Measurements from ENCODE around the gene WDFY2. TPM values are rescaled to one million over a fixed set of nuclear protein-coding genes. Genes with fewer than 3 reads are reported as not detected.

Gene WDFY2
- total RNA-seq, 1 donor from 2014 or later = 6.8 TPM

GRCh38 chr13:51599444-51600176 lies 15.3 kb downstream of the WDFY2 start:
- Histone ChIP-seq H3K27ac (ENCODE audit: low read depth, low read length) (no peak overlapping the region), H3K4me1 (ENCODE audit: control insufficient read depth in 3 of 3, insufficient read depth in 3 of 3, low read length in 3 of 3) (no peaks in the 10 kb centered on the region), H3K9ac (ENCODE audit: low read depth in 1 of 3, low read length in 3 of 3) (no peak overlapping the region), H3K36me3 (ENCODE audit: control insufficient read depth in 3 of 3, insufficient read depth in 3 of 3, low read length in 3 of 3) (no peaks in the 10 kb centered on the region), H3K4me3 (ENCODE audit: low read length in 3 of 3) (no peak overlapping the region), H3K9me3 (ENCODE audit: control insufficient read depth in 3 of 3, low read length in 3 of 3) (no peaks in the 10 kb centered on the region), H3K27me3 (ENCODE audit: control insufficient read depth in 3 of 3, insufficient read depth in 3 of 3, low read length in 3 of 3) (no peaks in the 10 kb centered on the region)

GRCh38 chr13:51600703-51601102 lies 16.4 kb downstream of the WDFY2 start:
- no peaks in the 10 kb centered on the region for H3K4me1 ChIP-seq (ENCODE audit: control insufficient read depth in 3 of 3, insufficient read depth in 3 of 3, low read length in 3 of 3)
- no peaks in the 10 kb centered on the region for H3K27me3 ChIP-seq (ENCODE audit: control insufficient read depth in 3 of 3, insufficient read depth in 3 of 3, low read length in 3 of 3)
- H3K9ac ChIP-seq (ENCODE audit: low read depth in 1 of 3, low read length in 3 of 3) = no peak overlapping the region
- H3K4me3 ChIP-seq (ENCODE audit: low read length in 3 of 3) = no peak overlapping the region
- no peaks in the 10 kb centered on the region for H3K36me3 ChIP-seq (ENCODE audit: control insufficient read depth in 3 of 3, insufficient read depth in 3 of 3, low read length in 3 of 3)
- no peak overlapping the region for H3K27ac ChIP-seq (ENCODE audit: low read depth, low read length)
- H3K9me3 ChIP-seq (ENCODE audit: control insufficient read depth in 3 of 3, low read length in 3 of 3) = no peaks in the 10 kb centered on the region

- Histone ChIP-seq H3K9ac (ENCODE audit: low read depth in 1 of 3, low read length in 3 of 3) (no peak overlapping the region), H3K27ac (ENCODE audit: low read depth, low read length) (no peak overlapping the region), H3K4me1 (ENCODE audit: control insufficient read depth in 3 of 3, insufficient read depth in 3 of 3, low read length in 3 of 3) (peaks cover 0 to 3% (median 0%) of the 10 kb centered on the region in 3 donors), H3K9me3 (ENCODE audit: control insufficient read depth in 3 of 3, low read length in 3 of 3) (no peaks in the 10 kb centered on the region), H3K27me3 (ENCODE audit: control insufficient read depth in 3 of 3, insufficient read depth in 3 of 3, low read length in 3 of 3) (no peaks in the 10 kb centered on the region), H3K36me3 (ENCODE audit: control insufficient read depth in 3 of 3, insufficient read depth in 3 of 3, low read length in 3 of 3) (no peaks in the 10 kb centered on the region), H3K4me3 (ENCODE audit: low read length in 3 of 3) (no peak overlapping the region)
Observed at GRCh38 chr13:51601601-51602565, 17.6 kb downstream of the WDFY2 start.

GRCh38 chr13:51603716-51604115 lies 19.5 kb downstream of the WDFY2 start:
- no peak overlapping the region for H3K9ac ChIP-seq (ENCODE audit: low read depth in 1 of 3, low read length in 3 of 3)
- peaks cover 0 to 3% (median 0%) of the 10 kb centered on the region in 3 donors for H3K4me1 ChIP-seq (ENCODE audit: control insufficient read depth in 3 of 3, insufficient read depth in 3 of 3, low read length in 3 of 3)
- no peaks in the 10 kb centered on the region for H3K27me3 ChIP-seq (ENCODE audit: control insufficient read depth in 3 of 3, insufficient read depth in 3 of 3, low read length in 3 of 3)
- H3K27ac ChIP-seq (ENCODE audit: low read depth, low read length) = no peak overlapping the region
- H3K4me3 ChIP-seq (ENCODE audit: low read length in 3 of 3) = no peak overlapping the region
- no peaks in the 10 kb centered on the region for H3K36me3 ChIP-seq (ENCODE audit: control insufficient read depth in 3 of 3, insufficient read depth in 3 of 3, low read length in 3 of 3)
- H3K9me3 ChIP-seq (ENCODE audit: control insufficient read depth in 3 of 3, low read length in 3 of 3) = no peaks in the 10 kb centered on the region

- H3K27me3 ChIP-seq (ENCODE audit: control insufficient read depth in 3 of 3, insufficient read depth in 3 of 3, low read length in 3 of 3) = no peaks in the 10 kb centered on the region
- H3K4me1 ChIP-seq (ENCODE audit: control insufficient read depth in 3 of 3, insufficient read depth in 3 of 3, low read length in 3 of 3) = peaks cover 0 to 3% (median 0%) of the 10 kb centered on the region in 3 donors
- no peak overlapping the region for H3K9ac ChIP-seq (ENCODE audit: low read depth in 1 of 3, low read length in 3 of 3)
- no peak overlapping the region for H3K4me3 ChIP-seq (ENCODE audit: low read length in 3 of 3)
- H3K9me3 ChIP-seq (ENCODE audit: control insufficient read depth in 3 of 3, low read length in 3 of 3) = no peaks in the 10 kb centered on the region
- H3K27ac ChIP-seq (ENCODE audit: low read depth, low read length) = no peak overlapping the region
- no peaks in the 10 kb centered on the region for H3K36me3 ChIP-seq (ENCODE audit: control insufficient read depth in 3 of 3, insufficient read depth in 3 of 3, low read length in 3 of 3)
Observed at GRCh38 chr13:51605698-51606097, 21.4 kb downstream of the WDFY2 start.

- Histone ChIP-seq H3K4me3 (ENCODE audit: low read length in 3 of 3) (no peak overlapping the region), H3K4me1 (ENCODE audit: control insufficient read depth in 3 of 3, insufficient read depth in 3 of 3, low read length in 3 of 3) (peaks cover 0 to 3% (median 0%) of the 10 kb centered on the region in 3 donors), H3K27me3 (ENCODE audit: control insufficient read depth in 3 of 3, insufficient read depth in 3 of 3, low read length in 3 of 3) (no peaks in the 10 kb centered on the region), H3K9ac (ENCODE audit: low read depth in 1 of 3, low read length in 3 of 3) (no peak overlapping the region), H3K36me3 (ENCODE audit: control insufficient read depth in 3 of 3, insufficient read depth in 3 of 3, low read length in 3 of 3) (no peaks in the 10 kb centered on the region), H3K9me3 (ENCODE audit: control insufficient read depth in 3 of 3, low read length in 3 of 3) (no peaks in the 10 kb centered on the region), H3K27ac (ENCODE audit: low read depth, low read length) (no peak overlapping the region)
Observed at GRCh38 chr13:51607165-51607564, 22.9 kb downstream of the WDFY2 start.

GRCh38 chr13:51608857-51609406 lies 24.7 kb downstream of the WDFY2 start:
- no peak overlapping the region for H3K9ac ChIP-seq (ENCODE audit: low read depth in 1 of 3, low read length in 3 of 3)
- H3K36me3 ChIP-seq (ENCODE audit: control insufficient read depth in 3 of 3, insufficient read depth in 3 of 3, low read length in 3 of 3) = no peaks in the 10 kb centered on the region
- H3K9me3 ChIP-seq (ENCODE audit: control insufficient read depth in 3 of 3, low read length in 3 of 3) = no peaks in the 10 kb centered on the region
- H3K4me3 ChIP-seq (ENCODE audit: low read length in 3 of 3) = no peak overlapping the region
- H3K27me3 ChIP-seq (ENCODE audit: control insufficient read depth in 3 of 3, insufficient read depth in 3 of 3, low read length in 3 of 3) = no peaks in the 10 kb centered on the region
- H3K27ac ChIP-seq (ENCODE audit: low read depth, low read length) = no peak overlapping the region
- peaks cover 0 to 3% (median 0%) of the 10 kb centered on the region in 3 donors for H3K4me1 ChIP-seq (ENCODE audit: control insufficient read depth in 3 of 3, insufficient read depth in 3 of 3, low read length in 3 of 3)

- Histone ChIP-seq H3K4me1 (ENCODE audit: control insufficient read depth in 3 of 3, insufficient read depth in 3 of 3, low read length in 3 of 3) (peaks cover 0 to 3% (median 0%) of the 10 kb centered on the region in 3 donors), H3K4me3 (ENCODE audit: low read length in 3 of 3) (no peak overlapping the region), H3K27ac (ENCODE audit: low read depth, low read length) (no peak overlapping the region), H3K9ac (ENCODE audit: low read depth in 1 of 3, low read length in 3 of 3) (no peak overlapping the region), H3K27me3 (ENCODE audit: control insufficient read depth in 3 of 3, insufficient read depth in 3 of 3, low read length in 3 of 3) (no peaks in the 10 kb centered on the region), H3K36me3 (ENCODE audit: control insufficient read depth in 3 of 3, insufficient read depth in 3 of 3, low read length in 3 of 3) (no peaks in the 10 kb centered on the region), H3K9me3 (ENCODE audit: control insufficient read depth in 3 of 3, low read length in 3 of 3) (no peaks in the 10 kb centered on the region)
Observed at GRCh38 chr13:51612867-51613266, 28.6 kb downstream of the WDFY2 start.

- no peaks in the 10 kb centered on the region for H3K36me3 ChIP-seq (ENCODE audit: control insufficient read depth in 3 of 3, insufficient read depth in 3 of 3, low read length in 3 of 3)
- peaks cover 0 to 3% (median 0%) of the 10 kb centered on the region in 3 donors for H3K4me1 ChIP-seq (ENCODE audit: control insufficient read depth in 3 of 3, insufficient read depth in 3 of 3, low read length in 3 of 3)
- H3K9ac ChIP-seq (ENCODE audit: low read depth in 1 of 3, low read length in 3 of 3) = no peak overlapping the region
- H3K4me3 ChIP-seq (ENCODE audit: low read length in 3 of 3) = no peak overlapping the region
- no peaks in the 10 kb centered on the region for H3K9me3 ChIP-seq (ENCODE audit: control insufficient read depth in 3 of 3, low read length in 3 of 3)
- no peak overlapping the region for H3K27ac ChIP-seq (ENCODE audit: low read depth, low read length)
- no peaks in the 10 kb centered on the region for H3K27me3 ChIP-seq (ENCODE audit: control insufficient read depth in 3 of 3, insufficient read depth in 3 of 3, low read length in 3 of 3)
Observed at GRCh38 chr13:51613535-51613934, 29.3 kb downstream of the WDFY2 start.

Data from skeletal muscle tissue (tissue), 4 donors.